ENCODE results near the gene MAN2B1. TPM values are rescaled to one million over a fixed set of nuclear protein-coding genes. Genes with fewer than 3 reads are reported as not detected.

The MAN2B1 gene
- total and polyA plus RNA-seq, 2 of the 8 experiments (the other 6 are each of a cell fraction or from before 2014, with no cell fraction given): 55.3 to 76.3 TPM

DNA sequence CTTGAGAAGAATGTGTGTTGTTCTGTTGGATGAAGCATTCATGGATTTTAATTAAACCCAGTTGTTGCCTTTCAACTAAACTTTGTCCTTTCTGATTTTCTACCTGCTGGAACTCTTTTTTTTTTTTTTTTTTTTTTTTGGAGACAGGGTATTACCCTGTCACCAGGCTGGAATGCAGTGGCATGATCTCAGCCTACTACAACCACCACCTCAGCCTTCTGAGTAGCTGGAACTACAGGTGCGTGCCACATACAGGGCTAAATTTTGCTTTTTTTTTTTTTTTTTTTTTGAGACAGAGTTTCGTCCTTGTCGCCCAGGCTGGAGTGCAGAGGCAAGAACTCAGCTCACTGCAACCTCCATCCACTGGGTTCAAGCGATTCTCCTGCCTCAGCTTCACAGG lies 48.9 kb downstream of the MAN2B1 start (continued):
- TF ChIP-seq RBBP5 (IDR thresholded peaks at IDR 0.05; ENCODE audit: borderline replicate concordance, low read depth, low read length) (no peak), MAFK (IDR thresholded peaks at IDR 0.05; ENCODE audit: low read depth, low read length) (no peak)
